Epithelial cell of prostate (primary cell): ENCODE data around the gene SELENOT.

ENCODE experiments used
- DNase-seq: peaks from one replicate; pipeline ENCODE4 v3.0.0-alpha.2; 2011; ENCODE audit warnings: low read depth, low spot score
- H3K27ac ChIP-seq: fragments of 450-650 bp; 2 replicates; pipeline ENCODE4 v1.5.1; 2017; ENCODE audit warnings: mild to moderate bottlenecking

Gene SELENOT

DNA sequence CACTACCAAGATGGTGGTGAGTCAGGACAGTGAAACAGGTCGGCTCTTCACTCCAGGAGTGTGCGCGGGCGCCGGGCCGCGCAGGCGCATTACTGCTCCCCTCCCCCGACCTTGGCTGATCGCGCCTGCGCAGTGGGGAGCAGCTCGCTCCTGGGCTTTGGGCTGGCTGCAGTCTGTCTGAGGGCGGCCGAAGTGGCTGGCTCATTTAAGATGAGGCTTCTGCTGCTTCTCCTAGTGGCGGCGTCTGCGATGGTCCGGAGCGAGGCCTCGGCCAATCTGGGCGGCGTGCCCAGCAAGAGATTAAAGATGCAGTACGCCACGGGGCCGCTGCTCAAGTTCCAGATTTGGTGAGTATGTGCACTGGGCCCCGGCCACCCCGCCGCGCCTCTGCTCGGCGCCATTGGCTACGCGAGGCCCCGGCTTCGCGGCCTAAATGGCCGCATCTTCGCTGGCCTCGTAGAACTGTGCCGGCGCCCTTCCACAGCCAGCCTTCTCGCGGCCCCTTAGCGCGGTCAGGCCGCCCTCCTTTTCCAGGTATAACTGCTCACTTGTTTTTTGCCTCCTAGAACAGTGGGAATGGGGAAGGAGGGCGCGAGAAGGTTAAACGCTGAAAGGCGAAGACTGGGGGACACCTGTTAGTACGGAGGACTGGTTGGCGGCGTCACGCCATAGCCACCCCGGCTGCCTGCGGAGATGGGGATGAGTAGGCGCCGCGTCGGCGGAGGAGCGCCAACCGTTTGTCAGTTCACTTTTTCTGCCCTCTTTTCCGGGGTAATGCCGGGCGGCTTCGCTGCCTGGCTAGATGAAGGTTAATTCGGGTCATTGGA is at the start of gene SELENOT:
TSS of gene SELENOT (plus strand) at position 169 of the 827 bp plus-strand sequence. CDS start at position 211, 42 bp downstream.
- DNase-seq: peak; percentile 80
- H3K27ac ChIP-seq: peak within 1 kb of the TSS; percentile 99

DNA sequence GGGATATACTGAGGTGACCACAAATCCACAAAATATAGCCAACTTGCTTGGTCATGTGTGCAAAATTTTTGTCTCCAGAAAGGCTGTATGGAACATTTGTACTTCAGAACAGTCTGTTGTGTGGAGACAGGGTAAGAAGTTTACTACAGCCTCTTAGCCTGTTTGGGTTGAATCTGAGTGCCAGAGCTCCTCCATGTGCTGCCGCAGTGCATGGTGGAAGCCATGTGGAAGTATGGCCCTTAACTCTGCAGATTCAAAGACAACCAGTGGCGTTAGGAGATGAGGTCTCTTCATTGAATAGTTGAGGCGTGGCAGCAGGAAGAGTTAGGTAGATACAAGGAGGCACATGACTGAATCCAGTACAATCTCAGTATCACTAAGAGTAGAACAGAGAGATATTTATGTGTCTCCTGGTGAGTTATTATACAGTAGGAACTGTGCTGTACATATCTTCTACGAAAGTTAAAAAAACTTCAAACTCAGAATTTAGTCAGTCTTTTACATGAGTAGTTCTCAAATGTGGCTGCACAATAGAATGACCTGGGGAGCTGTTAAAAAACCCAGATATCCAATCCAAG is 47.2 kb upstream of the SELENOT start:
- no peak overlapping the region for H3K27ac ChIP-seq
- DNase-seq: no peak

DNA sequence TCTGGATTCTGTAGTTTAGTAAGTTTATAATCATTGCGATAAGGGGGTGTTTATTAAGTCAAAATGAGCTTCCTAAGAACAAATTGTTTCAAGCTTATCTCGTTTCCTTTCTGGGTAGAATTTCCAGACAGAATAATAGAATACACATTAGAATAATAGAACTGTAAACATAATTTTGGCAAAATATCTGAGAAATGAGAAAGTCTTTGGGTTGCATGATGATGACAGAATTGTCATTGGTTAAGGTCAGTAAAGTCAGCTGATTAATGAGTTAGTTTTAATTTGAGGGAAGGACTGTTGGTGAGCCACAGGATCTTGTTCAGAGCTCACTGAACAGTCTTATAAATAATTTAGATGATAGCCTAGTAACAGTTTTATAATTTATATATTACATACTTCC is 46.3 kb upstream of the SELENOT start:
- no peak overlapping the region for H3K27ac ChIP-seq
- DNase-seq: no peak

DNA sequence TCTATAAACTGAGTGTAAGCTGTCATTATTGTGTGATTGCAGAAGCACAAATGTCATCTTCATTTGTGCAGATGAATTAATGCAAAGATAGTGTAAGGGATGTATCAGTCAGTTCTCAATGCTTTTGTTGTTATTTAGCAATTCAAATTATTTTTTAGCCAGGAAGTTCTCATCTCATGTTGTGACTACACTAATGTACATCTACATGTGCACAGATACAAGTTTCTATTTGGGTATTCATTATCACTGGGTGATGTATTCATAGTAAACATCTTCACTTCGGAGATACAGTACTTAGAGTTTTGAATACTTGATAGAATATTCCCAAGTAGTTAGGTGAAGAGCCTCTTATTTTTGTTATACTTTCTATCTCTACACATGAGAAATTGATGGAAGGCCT is 45.4 kb upstream of the SELENOT start:
- DNase-seq: no peak
- H3K27ac ChIP-seq: no peak overlapping the region

GRCh38 chr3:150564243-150564642 is 38.9 kb upstream of the SELENOT start:
- no peak for DNase-seq
- no peak overlapping the region for H3K27ac ChIP-seq

DNA sequence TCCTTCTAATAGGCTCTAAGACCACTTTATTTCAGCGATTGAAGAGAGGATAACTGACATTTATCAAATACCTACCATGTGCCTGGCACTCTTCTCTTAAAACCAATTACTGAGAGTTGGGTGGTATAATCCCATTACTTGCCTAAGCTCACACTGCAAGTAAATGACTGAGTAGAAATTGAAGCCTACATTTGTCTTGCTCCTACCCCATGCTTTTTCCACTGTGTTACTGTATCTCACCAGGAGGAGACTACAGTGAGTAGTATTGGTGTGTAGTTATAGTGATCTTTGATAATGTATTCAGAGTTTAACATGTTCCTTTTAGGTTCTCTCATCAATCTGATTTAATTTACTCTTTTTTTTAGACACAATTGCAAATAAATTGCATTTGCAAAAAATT is 35.8 kb upstream of the SELENOT start:
- DNase-seq: no peak
- H3K27ac ChIP-seq: no peak overlapping the region

DNA sequence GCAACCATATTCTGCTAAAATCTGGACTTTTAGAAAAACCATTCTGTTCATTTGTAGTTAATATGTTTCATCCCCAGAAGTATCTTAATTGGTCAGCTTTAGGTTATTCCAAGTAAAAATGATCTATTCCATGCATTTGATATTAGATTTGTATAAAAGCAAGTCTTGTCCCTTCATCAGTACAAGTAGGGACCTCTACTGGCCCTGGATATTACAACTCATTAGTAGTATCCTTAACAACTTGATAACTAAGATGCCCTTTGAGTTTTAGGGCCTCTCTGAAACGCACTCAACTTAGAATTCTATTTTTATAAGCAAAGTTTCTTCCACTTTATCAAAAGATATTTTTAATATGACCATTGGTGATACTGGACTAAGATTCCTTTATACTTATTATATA is 25.3 kb upstream of the SELENOT start:
- no peak overlapping the region for H3K27ac ChIP-seq
- DNase-seq: no peak

DNA sequence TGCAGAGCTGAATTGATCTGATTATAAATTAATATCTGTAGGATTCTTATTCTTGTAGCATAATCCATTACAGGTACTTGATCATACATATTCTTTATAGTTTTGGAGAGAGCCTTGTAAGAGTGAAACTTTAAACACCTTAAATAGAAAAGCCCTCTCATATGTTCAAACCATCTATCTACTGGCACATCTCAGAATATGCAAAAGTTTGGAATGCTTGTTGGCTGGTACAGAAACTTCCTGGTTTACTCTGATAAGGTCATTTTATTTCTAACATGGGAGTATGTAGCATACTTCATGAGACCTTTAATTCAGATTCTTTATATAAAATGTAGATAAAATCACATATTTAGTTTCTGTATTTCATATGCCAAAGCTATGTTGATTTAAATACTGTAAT is 21.9 kb upstream of the SELENOT start:
- no peak overlapping the region for H3K27ac ChIP-seq
- no peak for DNase-seq

DNA sequence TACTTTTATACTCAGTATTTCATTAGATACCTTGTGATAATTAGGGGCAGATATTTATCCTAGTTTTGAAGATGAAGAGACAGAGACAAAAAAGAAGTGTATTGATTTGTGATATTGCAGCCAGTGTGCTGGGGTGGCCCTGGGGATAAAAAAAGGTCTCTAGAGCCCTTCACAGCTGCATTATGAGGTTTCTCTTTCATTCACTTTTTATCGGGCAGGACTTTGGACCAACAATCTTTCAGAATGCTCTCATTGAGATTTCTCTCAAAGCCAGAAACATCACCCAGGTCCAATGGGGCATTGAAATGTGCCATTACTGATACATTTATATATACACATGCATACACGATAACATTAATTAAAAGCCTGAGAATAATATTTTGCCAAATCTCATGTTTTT is 20.5 kb upstream of the SELENOT start:
- no peak for DNase-seq
- H3K27ac ChIP-seq: no peak overlapping the region

DNA sequence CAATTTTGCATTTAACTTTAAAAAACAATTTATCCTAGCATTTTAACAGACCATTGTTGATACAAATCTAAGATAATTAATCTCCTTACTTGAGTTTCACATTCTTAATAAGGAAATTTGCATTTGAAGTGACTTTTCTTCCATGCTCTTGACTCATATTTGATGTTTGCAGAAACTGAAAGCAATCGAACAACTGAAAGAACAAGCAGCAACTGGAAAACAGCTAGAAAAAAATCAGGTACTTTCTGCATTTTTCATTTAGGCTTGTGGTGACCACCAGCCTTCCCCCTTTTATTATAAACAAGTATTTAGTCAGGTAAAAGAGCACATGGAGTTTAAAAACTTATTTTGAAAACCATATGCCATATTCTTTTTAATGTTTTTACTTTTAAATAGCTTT is 20.1 kb upstream of the SELENOT start:
- H3K27ac ChIP-seq: no peak overlapping the region
- DNase-seq: no peak

DNA sequence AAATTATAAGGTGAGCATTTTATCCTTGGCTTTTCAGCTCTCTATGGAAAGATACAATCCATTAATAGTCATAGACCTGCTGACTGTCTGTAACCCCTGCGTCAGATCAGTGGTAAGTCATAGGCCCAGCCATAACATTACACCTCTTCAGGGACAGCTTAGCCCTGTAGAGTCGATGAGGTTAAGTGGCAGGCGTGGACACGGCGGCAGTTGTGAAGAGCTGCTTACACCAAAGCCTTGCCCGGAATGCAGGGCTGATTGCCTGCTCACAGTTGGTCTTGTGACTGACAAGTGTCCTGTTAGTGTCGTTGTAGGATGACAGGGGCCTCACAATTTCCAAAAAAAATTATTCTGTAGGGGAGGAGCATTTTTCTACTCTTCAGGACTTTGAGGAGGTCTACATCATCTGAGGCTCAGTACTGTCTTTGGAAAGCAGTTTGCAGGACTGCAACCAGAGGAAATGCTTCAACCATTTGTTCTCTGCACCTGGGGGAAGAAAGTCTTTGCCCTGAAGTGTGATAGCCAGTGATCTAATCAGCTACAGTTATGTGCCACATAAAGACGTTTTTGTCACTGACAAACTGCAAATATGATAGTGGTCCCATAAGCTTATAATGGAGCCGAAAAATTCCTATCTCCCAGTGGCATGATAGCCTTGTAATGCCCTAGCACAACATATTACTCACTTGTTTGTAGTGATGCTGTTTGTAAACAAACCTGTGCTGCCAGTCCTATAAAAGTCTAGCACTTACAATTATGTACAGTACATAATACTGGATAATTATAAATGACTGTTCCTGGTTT is 14.9 kb upstream of the SELENOT start:
- no peak overlapping the region for H3K27ac ChIP-seq
- no peak for DNase-seq

GRCh38 chr3:150589759-150590158 is 13.4 kb upstream of the SELENOT start:
- DNase-seq: no peak
- peak overlapping the region; percentile 7 for H3K27ac ChIP-seq

DNA sequence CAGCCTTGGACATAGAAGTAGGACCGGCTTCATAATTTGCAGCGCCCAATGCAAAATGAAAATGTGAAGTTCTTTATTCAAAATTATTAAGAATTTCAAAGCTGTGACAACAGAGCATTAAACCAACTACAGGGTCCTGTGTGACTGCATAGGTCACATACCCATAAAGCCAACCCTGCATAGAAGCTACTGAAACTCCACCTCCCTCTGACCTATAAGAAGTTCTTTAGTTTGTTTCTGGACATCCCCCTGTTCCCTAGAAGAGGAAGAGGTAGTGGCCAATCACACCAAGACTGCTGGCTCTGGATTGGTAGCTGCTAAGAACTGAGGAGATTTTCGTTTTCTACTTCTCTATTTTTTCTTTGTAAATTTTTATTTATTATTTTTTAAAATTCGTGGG is 9.0 kb upstream of the SELENOT start:
- DNase-seq: no peak
- no peak overlapping the region for H3K27ac ChIP-seq

DNA sequence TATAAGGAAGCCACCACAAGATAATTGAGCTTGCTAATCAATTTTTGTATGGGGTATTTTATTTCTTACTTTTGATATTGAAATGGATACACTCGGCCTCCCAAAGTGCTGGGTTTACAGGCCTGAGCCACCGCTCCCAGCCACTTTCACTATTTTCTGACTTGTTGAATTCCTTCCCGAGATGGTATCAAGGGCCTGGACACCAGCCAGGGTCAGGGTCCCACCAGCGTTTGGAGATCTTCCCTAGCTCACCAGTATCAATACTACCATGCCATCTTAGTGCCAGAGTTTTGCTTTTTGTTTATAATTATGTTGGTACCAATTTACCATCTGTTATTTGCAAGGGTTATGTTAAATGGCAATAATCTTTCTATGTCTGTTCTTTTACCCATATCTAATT is 5.5 kb upstream of the SELENOT start:
- H3K27ac ChIP-seq: peak overlapping the region; percentile 99
- DNase-seq: no peak

- peak overlapping the region; percentile 99 for H3K27ac ChIP-seq
- peak; percentile 60 for DNase-seq
Measured at GRCh38 chr3:150599611-150600297, 3.4 kb upstream of the SELENOT start.

GRCh38 chr3:150600647-150601530 is 2.2 kb upstream of the SELENOT start:
- peak; percentile 50 for DNase-seq
- peak overlapping the region; percentile 99 for H3K27ac ChIP-seq

DNA sequence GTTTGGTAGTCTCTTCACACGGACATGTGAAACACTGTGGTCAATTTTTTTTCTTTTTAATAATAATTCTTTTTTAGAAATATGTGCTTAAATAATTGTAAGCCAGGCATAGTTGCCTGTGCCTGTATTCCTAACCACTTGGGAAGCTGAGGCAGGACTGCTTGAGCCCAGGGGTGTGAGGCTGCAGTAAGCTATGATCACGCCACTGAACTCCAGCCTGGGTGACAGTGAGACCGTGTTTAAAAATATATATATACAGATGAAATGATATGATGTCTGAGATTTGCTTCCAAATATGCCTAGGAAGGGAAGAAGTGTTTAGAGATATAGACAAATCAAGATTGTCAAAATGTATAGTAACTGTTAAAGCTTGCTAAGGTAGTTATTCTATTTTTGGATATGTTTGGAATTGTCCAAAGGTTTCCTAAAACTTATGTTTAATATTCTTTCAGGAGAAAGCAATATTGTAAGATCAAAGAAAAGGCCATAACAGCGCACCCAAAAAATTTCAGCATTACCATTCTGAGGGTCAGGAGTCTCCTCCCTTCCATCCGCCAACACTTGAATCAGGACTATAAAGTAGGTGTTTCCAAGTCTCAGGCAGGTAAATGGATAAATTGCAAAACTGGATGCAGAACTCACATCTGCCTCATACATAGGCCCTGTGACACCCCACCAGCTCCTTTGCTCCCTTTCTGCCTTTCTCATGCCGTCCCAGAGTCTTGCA is 532 bp upstream of the SELENOT start:
- H3K27ac ChIP-seq: peak overlapping the region; percentile 99
- DNase-seq: no peak

DNA sequence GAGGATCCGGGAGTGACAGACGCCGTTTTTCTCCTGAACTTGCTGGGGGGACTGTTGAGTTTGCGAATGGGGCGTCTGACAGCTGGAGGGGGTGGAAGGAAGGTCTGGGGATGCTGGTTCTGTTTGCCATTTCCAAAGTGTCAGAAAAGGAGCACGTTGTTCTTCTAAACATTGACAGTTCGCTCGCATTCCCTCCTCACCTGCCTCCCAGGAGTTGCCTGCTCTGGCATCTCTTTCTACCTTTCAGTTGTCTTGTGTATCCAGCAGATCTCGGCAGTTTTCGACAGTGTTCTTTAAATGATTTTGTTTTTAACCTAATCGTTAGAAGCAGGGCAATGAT is 829 bp downstream of the SELENOT start:
- H3K27ac ChIP-seq: peak overlapping the region; percentile 99
- no peak for DNase-seq

GRCh38 chr3:150605998-150606641 is 3.0 kb downstream of the SELENOT start:
- DNase-seq: no peak

More at GRCh38 chr3:150605998-150606641, 3.0 kb downstream of the SELENOT start:
- H3K27ac ChIP-seq: no peak overlapping the region
